Upper lobe of left lung (tissue), 6 donors: ENCODE results near the gene BLID. TPM values are rescaled to one million over a fixed set of nuclear protein-coding genes. Genes with fewer than 3 reads are reported as not detected.

Experiments used
- ATAC-seq, 2 donors: fragments of 200-7000 bp; cut with Tn5 transposase; one replicate each; pipeline ENCODE4 v1.9.1; 2022; ENCODE audit warnings: mild to moderate bottlenecking in 2 of 2, moderate library complexity in 2 of 2; ENCODE audit not compliant: low FRiP score in 2 of 2
- DNase-seq, 2 donors: peaks; one replicate each; pipeline ENCODE4 v3.0.0-alpha.2; 2019 to 2020
- H3K27ac ChIP-seq, 4 donors: fragments of 200-600 bp; sonication (generic); one replicate each; pipeline ENCODE4 v1.5.1; 2016 to 2019
- H3K27me3 ChIP-seq, 4 donors: fragments of 200-600 bp; sonication (generic); one replicate each; pipeline ENCODE4 v1.5.1; 2017 to 2019
- H3K36me3 ChIP-seq, 4 donors: fragments of 200-600 bp; sonication (generic); one replicate each; pipeline ENCODE4 v1.5.1; 2016 to 2019
- H3K4me1 ChIP-seq, 4 donors: fragments of 200-600 bp; sonication (generic); one replicate each; pipeline ENCODE4 v1.5.1; 2018 to 2019
- H3K4me3 ChIP-seq, 4 donors: fragments of 200-600 bp; sonication (generic); one replicate each; pipeline ENCODE4 v1.5.1; 2017 to 2019; ENCODE audit warnings: mild to moderate bottlenecking in 2 of 4, moderate library complexity in 1 of 4
- H3K9me3 ChIP-seq, 4 donors: fragments of 200-600 bp; sonication (generic); one replicate each; pipeline ENCODE4 v1.5.1; 2018 to 2019
- CTCF ChIP-seq, 6 experiments: fragments of 450-650 bp in 4 of 6; fragments of 200-600 bp in 2 of 6; sonication (generic) in 2 of 6; IDR thresholded peaks; one replicate each; pipeline ENCODE4 v1.5.1; 2016 to 2019; ENCODE audit warnings: antibody characterized with exemption in 6 of 6
- EP300 ChIP-seq, 4 donors: sonication (generic); formaldehyde crosslinking; IDR thresholded peaks; one replicate each; pipeline ENCODE4 v1.5.1; 2017; ENCODE audit warnings: antibody characterized with exemption in 4 of 4, control low read depth in 2 of 4
- POLR2A ChIP-seq, 4 donors: fragments of 450-650 bp; IDR thresholded peaks; one replicate each; pipeline ENCODE4 v1.5.1; 2016 to 2017; ENCODE audit warnings: antibody characterized with exemption in 4 of 4, mild to moderate bottlenecking in 2 of 4
- POLR2AphosphoS5 ChIP-seq, 2 donors: sonication (generic); formaldehyde crosslinking; IDR thresholded peaks; one replicate each; pipeline ENCODE4 v1.5.1; 2017; ENCODE audit warnings: antibody characterized with exemption in 2 of 2
- WGBS, 2 donors: methylation state at CpG; one replicate each; pipeline ENCODE4 v1.1.5; 2017 to 2018; 5-methylcytosine and 5-hydroxymethylcytosine counted together
- total RNA-seq, 6 donors: library from RNA; depleted of rRNA in 4 of 6; stranded (reverse); fragments of >200 nt in 4 of 6; gene quantifications; one replicate each; pipeline versions ENCODE4 v1.1.0 to v1.2.1, GENCODE V29; 2016 to 2021
- donor health status: DM: no; HTN: no; CAD: no; lungs with moderate emphysema.
- donor health status: DM: no; HTN: yes; CAD: no; lungs with severe emphysema.

Gene BLID
- total RNA-seq, 6 donors from 2014 or later: 0.30 to 6.3 TPM; not detected in 4

GRCh38 chr11:122131126-122131525 lies 15.1 kb upstream of the BLID start:
- H3K4me3 ChIP-seq: no peak overlapping the region
- H3K9me3 ChIP-seq: no peaks in the 10 kb centered on the region
- no peak for TF ChIP-seq POLR2AphosphoS5 (IDR thresholded peaks at IDR 0.05)
- no peak for TF ChIP-seq POLR2A (IDR thresholded peaks at IDR 0.05)
- no peak for TF ChIP-seq CTCF (IDR thresholded peaks at IDR 0.05)
- TF ChIP-seq EP300 (IDR thresholded peaks at IDR 0.05): no peak
- ATAC-seq (no peak), DNase-seq (no peak)
- no peaks in the 10 kb centered on the region for H3K4me1 ChIP-seq
- H3K36me3 ChIP-seq: no peaks in the 10 kb centered on the region
- H3K27me3 ChIP-seq: no peaks in the 10 kb centered on the region
- H3K27ac ChIP-seq: no peak overlapping the region
- 57 to 81% methylated on average over 2 of the region's 2 CpGs for WGBS, 2 donors

GRCh38 chr11:122128146-122128545 lies 12.1 kb upstream of the BLID start:
- Histone ChIP-seq H3K27ac (no peak overlapping the region), H3K36me3 (no peaks in the 10 kb centered on the region)
- TF ChIP-seq EP300 (IDR thresholded peaks at IDR 0.05) (no peak), POLR2AphosphoS5 (IDR thresholded peaks at IDR 0.05) (no peak), POLR2A (IDR thresholded peaks at IDR 0.05) (no peak), CTCF (IDR thresholded peaks at IDR 0.05) (no peak)

GRCh38 chr11:122127020-122127419 lies 11.0 kb upstream of the BLID start:
- DNase-seq (no peak), ATAC-seq (no peak)
- 97 to 100% methylated on average over 1 of the region's 1 CpG for WGBS, 2 donors
- no peaks in the 10 kb centered on the region for H3K9me3 ChIP-seq
- TF ChIP-seq POLR2AphosphoS5 (IDR thresholded peaks at IDR 0.05) (no peak), EP300 (IDR thresholded peaks at IDR 0.05) (no peak), CTCF (IDR thresholded peaks at IDR 0.05) (no peak), POLR2A (IDR thresholded peaks at IDR 0.05) (no peak)
- H3K36me3 ChIP-seq: no peaks in the 10 kb centered on the region
- H3K27ac ChIP-seq: no peak overlapping the region
- H3K4me1 ChIP-seq: peaks cover 0 to 4% (median 0%) of the 10 kb centered on the region in 4 donors
- H3K27me3 ChIP-seq: no peaks in the 10 kb centered on the region
- H3K4me3 ChIP-seq: no peak overlapping the region

More at GRCh38 chr11:122128146-122128545, 12.1 kb upstream of the BLID start:
- ATAC-seq (no peak), DNase-seq (no peak)
- WGBS, 2 donors: 80 to 83% methylated on average over 5 of the region's 5 CpGs
- no peaks in the 10 kb centered on the region for H3K27me3 ChIP-seq
- no peaks in the 10 kb centered on the region for H3K9me3 ChIP-seq
- no peak overlapping the region for H3K4me3 ChIP-seq
- peaks cover 0 to 3% (median 0%) of the 10 kb centered on the region in 4 donors for H3K4me1 ChIP-seq

GRCh38 chr11:122126024-122126688 lies 10.1 kb upstream of the BLID start:
- TF ChIP-seq EP300 (IDR thresholded peaks at IDR 0.05) (no peak), POLR2AphosphoS5 (IDR thresholded peaks at IDR 0.05) (no peak), POLR2A (IDR thresholded peaks at IDR 0.05) (no peak), CTCF (IDR thresholded peaks at IDR 0.05) (no peak)
- Histone ChIP-seq H3K9me3 (no peaks in the 10 kb centered on the region), H3K27ac (no peak overlapping the region), H3K36me3 (no peaks in the 10 kb centered on the region), H3K4me1 (peaks cover 0 to 4% (median 0%) of the 10 kb centered on the region in 4 donors), H3K4me3 (no peak overlapping the region), H3K27me3 (no peaks in the 10 kb centered on the region)
- DNase-seq: no peak
- WGBS, 2 donors: 60 to 75% methylated on average over 4 of the region's 4 CpGs
- ATAC-seq: no peak
